Left hindlimb (tissue), 1 donor: ENCODE data around the gene ATP2B3.

Experiments used
- DNase-seq: peaks from one replicate; pipeline ENCODE4 v3.0.0-alpha.2; 2018

The ATP2B3 gene

GRCh38 chrX:153490217-153490930, 27.1 kb upstream of the ATP2B3 start:
- DNase-seq = no peak

GRCh38 chrX:153491351-153491914, 26.0 kb upstream of the ATP2B3 start:
- no peak for DNase-seq

DNA sequence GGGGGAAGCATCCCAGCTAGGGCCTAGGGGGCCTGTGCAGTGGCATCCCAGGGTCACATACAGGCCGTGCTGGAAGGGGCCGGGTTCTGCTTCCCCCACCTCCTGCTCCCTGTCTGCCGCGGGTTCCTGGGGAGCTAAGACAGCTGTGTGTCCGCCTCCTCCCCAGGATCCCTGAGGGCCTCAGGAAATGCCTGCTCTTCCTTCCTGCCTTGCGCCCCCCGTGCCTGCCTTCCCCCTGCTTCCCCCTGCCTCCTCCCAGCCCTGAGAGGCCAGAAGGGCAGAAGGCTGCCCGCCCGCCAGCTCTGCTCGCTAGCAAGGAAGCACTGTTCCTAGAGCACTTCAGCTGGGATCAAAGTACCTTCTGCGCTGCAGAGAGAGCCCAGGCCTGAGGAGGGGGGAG, 25.5 kb upstream of the ATP2B3 start:
- DNase-seq = no peak

DNA sequence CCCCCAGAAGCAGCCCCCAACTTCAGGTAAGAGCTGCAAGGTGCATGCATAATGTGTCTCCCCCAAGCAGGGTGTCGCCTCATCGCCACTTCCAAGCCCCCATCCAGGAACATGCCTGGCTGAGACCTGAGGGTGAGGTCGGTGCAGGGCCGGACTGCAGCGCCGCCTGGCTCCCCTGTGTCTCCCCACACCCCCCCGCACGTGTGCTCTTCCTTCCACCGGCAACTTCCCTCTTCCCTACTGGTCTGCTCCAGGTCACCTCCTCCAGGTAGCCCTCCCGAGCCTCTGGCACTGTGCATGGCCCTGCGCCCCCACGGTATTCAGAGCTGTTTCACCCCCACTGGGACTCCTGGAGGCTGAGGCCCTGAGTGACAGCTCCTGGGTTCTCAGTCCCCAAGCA, 24.9 kb upstream of the ATP2B3 start:
- no peak for DNase-seq

DNA sequence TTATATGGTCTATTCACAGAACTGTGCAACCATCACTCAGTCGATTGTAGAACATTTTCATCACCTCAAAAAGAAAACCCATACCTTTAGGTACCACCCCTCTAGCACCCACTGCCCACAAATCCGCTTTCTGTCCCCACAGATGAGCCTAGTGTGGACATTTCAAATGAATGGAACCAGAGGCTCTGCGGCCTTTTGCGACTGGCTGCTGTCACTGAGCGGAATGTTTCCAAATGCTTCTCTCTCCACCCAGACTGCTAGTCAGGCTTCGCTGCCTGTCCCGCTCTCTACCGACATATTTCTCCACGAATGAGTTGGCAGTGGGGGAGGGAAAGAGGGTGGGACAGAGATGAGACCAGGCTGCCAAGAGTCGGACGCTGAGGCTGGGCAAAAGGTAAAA, 24.4 kb upstream of the ATP2B3 start:
- no peak for DNase-seq

DNA sequence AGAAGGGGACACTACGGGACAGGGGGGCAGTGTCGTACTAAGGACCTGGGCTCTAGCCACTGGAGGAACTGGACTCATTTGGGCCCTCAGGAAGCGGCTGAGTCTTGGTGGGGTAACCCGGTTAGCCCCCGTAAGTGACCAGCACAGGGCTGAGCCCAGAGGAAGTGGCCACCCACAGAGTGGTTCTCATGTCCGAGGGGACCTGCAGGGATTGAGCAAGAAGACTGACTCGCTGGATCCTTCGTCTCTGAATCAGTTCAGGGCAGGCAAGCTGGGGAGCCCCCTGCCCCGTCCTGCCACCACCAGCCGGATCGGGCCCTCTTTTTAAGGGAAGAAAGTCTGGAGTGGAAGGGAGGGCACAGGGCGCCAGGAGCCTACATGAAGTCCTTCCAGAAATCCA, 23.4 kb upstream of the ATP2B3 start:
- DNase-seq = no peak

DNA sequence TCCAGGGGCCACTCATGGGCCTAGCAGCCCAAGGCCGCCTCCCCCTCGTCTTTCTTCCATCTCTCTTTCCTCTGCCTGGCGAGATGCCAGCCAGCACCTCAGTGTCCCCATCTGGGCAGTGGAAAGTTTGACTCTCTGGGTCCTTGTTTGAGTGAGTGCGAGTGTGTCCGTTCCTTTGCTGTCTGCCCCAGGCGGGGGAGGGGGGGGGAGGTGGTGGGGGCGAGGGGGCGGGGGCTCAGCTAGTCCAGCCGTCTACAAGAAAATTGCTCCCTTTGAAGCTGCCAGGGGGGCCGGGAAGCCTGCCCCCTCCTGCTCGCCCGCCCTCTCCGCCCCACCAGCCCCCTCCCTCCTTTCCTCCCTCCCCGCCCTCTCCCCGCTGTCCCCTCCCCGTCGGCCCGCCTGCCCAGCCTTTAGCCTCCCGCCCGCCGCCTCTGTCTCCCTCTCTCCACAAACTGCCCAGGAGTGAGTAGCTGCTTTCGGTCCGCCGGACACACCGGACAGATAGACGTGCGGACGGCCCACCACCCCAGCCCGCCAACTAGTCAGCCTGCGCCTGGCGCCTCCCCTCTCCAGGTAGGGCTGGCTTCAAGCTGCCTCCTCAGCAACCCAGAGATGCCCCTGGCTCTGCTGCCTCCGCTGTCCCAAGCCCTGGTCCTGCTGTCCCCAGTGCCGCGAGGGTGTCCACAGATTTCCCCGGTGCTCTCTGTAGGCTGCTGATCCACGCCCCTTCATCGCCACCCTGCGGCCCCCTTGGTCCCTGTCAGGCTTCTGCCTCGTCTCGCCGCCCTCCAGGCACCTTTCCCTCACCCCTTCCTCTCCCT, 22.7 kb upstream of the ATP2B3 start, which contains the start of gene BGN:
Gene BGN (plus strand): TSS at position 440 of the 821 bp plus-strand sequence. CDS start 9,652 bp downstream, outside the sequence.
- peak; percentile 86 for DNase-seq

GRCh38 chrX:153495362-153495751, 22.1 kb upstream of the ATP2B3 start:
- no peak for DNase-seq

GRCh38 chrX:153495903-153496589, 21.4 kb upstream of the ATP2B3 start:
- no peak for DNase-seq

GRCh38 chrX:153496590-153496959, 20.9 kb upstream of the ATP2B3 start:
- no peak for DNase-seq

- DNase-seq = no peak
These were observed 19.0 kb upstream of the ATP2B3 start for GRCh38 chrX:153498453-153498852.

GRCh38 chrX:153499341-153499740, 18.1 kb upstream of the ATP2B3 start:
- DNase-seq = no peak

GRCh38 chrX:153499876-153500275, 17.6 kb upstream of the ATP2B3 start:
- DNase-seq = no peak

- DNase-seq = no peak
These were observed 16.7 kb upstream of the ATP2B3 start for GRCh38 chrX:153500676-153501280.

- no peak for DNase-seq
These were observed 15.9 kb upstream of the ATP2B3 start for GRCh38 chrX:153501530-153501929.

DNA sequence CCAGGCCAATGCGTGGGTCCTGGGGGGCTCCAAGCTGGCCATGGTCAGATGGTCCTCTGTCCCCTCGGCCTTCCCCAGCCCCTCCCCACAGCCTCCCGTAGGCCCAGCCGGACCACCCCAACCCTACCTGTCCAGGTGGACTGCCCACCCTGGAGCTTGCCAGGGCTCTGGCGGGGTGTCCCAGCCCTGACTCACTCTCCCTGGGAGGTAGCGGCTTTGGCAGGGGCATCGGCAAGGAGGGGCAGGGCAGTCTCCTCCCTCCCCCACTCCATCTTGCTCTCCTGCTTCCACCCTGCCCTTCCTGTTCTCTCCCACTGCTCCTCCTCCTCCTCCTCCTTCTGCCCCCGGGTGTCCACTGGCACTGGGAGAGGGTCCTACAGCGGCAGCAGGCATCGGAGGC, 15.3 kb upstream of the ATP2B3 start:
- DNase-seq = no peak

GRCh38 chrX:153502796-153503195, 14.6 kb upstream of the ATP2B3 start:
- DNase-seq = no peak

DNA sequence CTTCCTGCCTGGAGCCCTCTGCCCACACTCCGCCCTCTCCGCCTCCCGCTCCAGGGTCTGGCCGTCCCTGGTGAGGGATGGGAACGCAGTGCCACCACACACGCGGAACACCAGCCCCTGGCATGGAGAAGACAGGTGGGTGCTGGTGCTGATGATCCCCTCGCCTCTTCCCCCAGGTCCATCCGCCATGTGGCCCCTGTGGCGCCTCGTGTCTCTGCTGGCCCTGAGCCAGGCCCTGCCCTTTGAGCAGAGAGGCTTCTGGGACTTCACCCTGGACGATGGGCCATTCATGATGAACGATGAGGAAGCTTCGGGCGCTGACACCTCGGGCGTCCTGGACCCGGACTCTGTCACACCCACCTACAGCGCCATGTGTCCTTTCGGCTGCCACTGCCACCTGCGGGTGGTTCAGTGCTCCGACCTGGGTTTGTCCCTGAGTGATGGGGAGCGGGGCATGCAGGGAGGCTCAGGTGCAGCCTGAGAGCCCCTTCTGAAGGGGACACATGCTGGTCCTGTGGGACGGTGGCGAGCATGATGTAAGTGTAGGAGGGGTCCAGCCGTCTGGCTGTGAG, 12.9 kb upstream of the ATP2B3 start:
- DNase-seq = no peak

- no peak for DNase-seq
These were observed 12.1 kb upstream of the ATP2B3 start for GRCh38 chrX:153505361-153505760.

GRCh38 chrX:153507484-153508178, 9.8 kb upstream of the ATP2B3 start:
- peak; percentile 83 for DNase-seq

GRCh38 chrX:153509592-153509991, 7.8 kb upstream of the ATP2B3 start:
- DNase-seq = no peak

DNA sequence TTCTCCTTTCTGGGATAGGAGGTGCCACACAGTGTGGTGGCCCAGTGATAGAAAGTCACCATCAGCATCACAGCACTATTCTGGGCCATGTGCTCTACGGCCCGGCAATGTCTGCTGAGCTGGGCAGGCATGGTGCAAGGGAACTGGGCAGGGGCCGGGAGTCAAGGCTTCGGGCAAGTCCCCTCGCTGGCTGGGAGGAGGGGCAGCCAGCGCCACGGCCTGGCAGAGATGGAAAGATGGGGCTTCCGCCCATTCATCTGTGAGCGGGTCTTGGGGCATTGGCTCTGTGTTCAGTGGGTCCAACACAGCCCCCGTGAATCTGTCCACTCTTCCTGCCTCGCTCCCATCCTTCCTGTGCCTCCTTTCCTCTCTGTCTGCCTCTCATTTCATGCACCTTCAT, 7.1 kb upstream of the ATP2B3 start:
- no peak for DNase-seq
